H9 (cell line): ENCODE results near the gene CDH26. TPM values are rescaled to one million over a fixed set of nuclear protein-coding genes. Genes with fewer than 3 reads are reported as not detected.

Experiments
- DNase-seq: peaks from one replicate; pipeline ENCODE4 v3.0.0-alpha.2; 2017
- H2AFZ ChIP-seq: one replicate; pipeline ENCODE4 v1.6.1; 2013; ENCODE audit warnings: mild to moderate bottlenecking, low read length, control low read depth, moderate library complexity
- H2AK5ac ChIP-seq: 2 replicates; pipeline ENCODE4 v1.6.1; 2013; ENCODE audit warnings: low read length, control low read depth, mixed read lengths; ENCODE audit not compliant: insufficient read length
- H2BK120ac ChIP-seq: one replicate; pipeline ENCODE4 v1.6.1; 2013; ENCODE audit warnings: low read depth, mild to moderate bottlenecking, low read length, control low read depth, inconsistent platforms; ENCODE audit not compliant: poor library complexity, severe bottlenecking
- H2BK12ac ChIP-seq: 2 replicates; pipeline ENCODE4 v1.6.1; 2013; ENCODE audit warnings: low read length, control low read depth, mixed read lengths, low read depth; ENCODE audit not compliant: insufficient read length
- H2BK15ac ChIP-seq: 2 replicates; pipeline ENCODE4 v1.6.1; 2013; ENCODE audit warnings: low read depth, low read length, control low read depth
- H2BK20ac ChIP-seq: one replicate; pipeline ENCODE4 v1.6.1; 2013; ENCODE audit warnings: low read depth, mild to moderate bottlenecking, low read length, control low read depth, inconsistent platforms; ENCODE audit not compliant: poor library complexity, severe bottlenecking
- H2BK5ac ChIP-seq: 2 replicates; pipeline ENCODE4 v1.6.1; 2013; ENCODE audit warnings: low read length, control low read depth, mixed read lengths; ENCODE audit not compliant: insufficient read length
- H3K14ac ChIP-seq: 2 replicates; pipeline ENCODE4 v1.6.1; 2013; ENCODE audit warnings: low read length, control low read depth; ENCODE audit not compliant: insufficient read depth
- H3K18ac ChIP-seq: 2 replicates; pipeline ENCODE4 v1.6.1; 2013; ENCODE audit warnings: low read depth, mild to moderate bottlenecking, mixed read lengths, low read length, control low read depth; ENCODE audit not compliant: insufficient read length
- H3K23ac ChIP-seq: 2 replicates; pipeline ENCODE4 v1.6.1; 2013; ENCODE audit warnings: low read length, control low read depth, mixed read lengths, low read depth; ENCODE audit not compliant: insufficient read length
- H3K23me2 ChIP-seq: 2 replicates; pipeline ENCODE4 v1.6.1; 2013; ENCODE audit warnings: low read depth, mild to moderate bottlenecking, mixed read lengths, low read length, control low read depth; ENCODE audit not compliant: insufficient read length, poor library complexity, severe bottlenecking
- H3K27ac ChIP-seq: 2 replicates; pipeline ENCODE4 v1.5.1; 2013; ENCODE audit warnings: low read length, control low read depth, mixed read lengths, low read depth; ENCODE audit not compliant: insufficient read length
- H3K27me3 ChIP-seq: 2 replicates; pipeline ENCODE4 v1.6.1; 2013; ENCODE audit warnings: low read length, control low read depth, inconsistent platforms; ENCODE audit not compliant: insufficient read depth
- H3K4ac ChIP-seq: 2 replicates; pipeline ENCODE4 v1.6.1; 2013; ENCODE audit warnings: low read depth, mild to moderate bottlenecking, control low read depth, inconsistent platforms, low read length, moderate library complexity
- H3K4me1 ChIP-seq: 2 replicates; pipeline ENCODE4 v1.6.1; 2013; ENCODE audit warnings: low read length, control low read depth, inconsistent platforms; ENCODE audit not compliant: insufficient read depth
- H3K4me2 ChIP-seq: 2 replicates; pipeline ENCODE4 v1.6.1; 2013; ENCODE audit warnings: low read length, control low read depth, mixed read lengths; ENCODE audit not compliant: insufficient read length, insufficient read depth
- H3K56ac ChIP-seq: 2 replicates; pipeline ENCODE4 v1.6.1; 2013; ENCODE audit warnings: low read depth, mild to moderate bottlenecking, mixed read lengths, low read length, control low read depth; ENCODE audit not compliant: insufficient read length
- H3K79me1 ChIP-seq: 2 replicates; pipeline ENCODE4 v1.6.1; 2013; ENCODE audit warnings: low read depth, mild to moderate bottlenecking, moderate library complexity, low read length, control low read depth, inconsistent platforms; ENCODE audit not compliant: insufficient read depth, poor library complexity, severe bottlenecking
- H3K79me2 ChIP-seq: 2 replicates; pipeline ENCODE4 v1.6.1; 2013; ENCODE audit warnings: low read length, control low read depth, inconsistent platforms; ENCODE audit not compliant: insufficient read depth
- H3K9ac ChIP-seq: 2 replicates; pipeline ENCODE4 v1.6.1; 2013; ENCODE audit warnings: low read length, control low read depth, mixed read lengths; ENCODE audit not compliant: insufficient read length; ENCODE audit errors: extremely low read depth
- H3K9me3 ChIP-seq: one replicate; pipeline ENCODE4 v1.6.1; 2013; ENCODE audit warnings: low read depth, low read length, inconsistent platforms; ENCODE audit not compliant: control insufficient read depth
- H3T11ph ChIP-seq: one replicate; pipeline ENCODE4 v1.6.1; 2013; ENCODE audit warnings: mild to moderate bottlenecking, low read length, control low read depth, inconsistent platforms
- H4K20me1 ChIP-seq: one replicate; pipeline ENCODE4 v1.6.1; 2013; ENCODE audit not compliant: control insufficient read depth, insufficient read length, insufficient read depth
- H4K5ac ChIP-seq: 2 replicates; pipeline ENCODE4 v1.6.1; 2013; ENCODE audit warnings: low read depth, mild to moderate bottlenecking, mixed read lengths, low read length, control low read depth; ENCODE audit not compliant: insufficient read length
- H4K8ac ChIP-seq: replicated peaks from 2 replicates; pipeline ENCODE4 v1.6.1; 2013; ENCODE audit warnings: low read length, control low read depth, mixed read lengths, low read depth; ENCODE audit not compliant: insufficient read length
- H4K91ac ChIP-seq: 2 replicates; pipeline ENCODE4 v1.6.1; 2013; ENCODE audit warnings: low read depth, mild to moderate bottlenecking, moderate library complexity, mixed read lengths, low read length, control low read depth; ENCODE audit not compliant: insufficient read length
- H3K27ac Mint-ChIP-seq, 3 experiments: 2 replicates in 2 of 3; 3 replicates in 1 of 3; pipeline ENCODE4 v1.8.0; 2020 to 2021; ENCODE audit warnings: mixed read lengths in 3 of 3, mild to moderate bottlenecking in 1 of 3, moderate library complexity in 1 of 3
- H3K27me3 Mint-ChIP-seq: 2 replicates; pipeline ENCODE4 v1.8.0; 2021; ENCODE audit warnings: low read depth, mild to moderate bottlenecking, moderate library complexity, mixed read lengths
- H3K36me3 Mint-ChIP-seq, 3 experiments: 2 replicates in 2 of 3; 3 replicates in 1 of 3; pipeline ENCODE4 v1.8.0; 2020 to 2021; ENCODE audit warnings: low read depth in 3 of 3, mixed read lengths in 3 of 3; ENCODE audit not compliant: insufficient read depth in 1 of 3
- H3K4me1 Mint-ChIP-seq, 2 experiments: 2 replicates each; pipeline ENCODE4 v1.8.0; 2020; ENCODE audit warnings: mixed read lengths in 2 of 2
- H3K4me3 Mint-ChIP-seq, 2 experiments: 2 replicates in 1 of 2; 3 replicates in 1 of 2; pipeline ENCODE4 v1.8.0; 2020 to 2021; ENCODE audit warnings: mild to moderate bottlenecking in 2 of 2, mixed read lengths in 2 of 2, moderate library complexity in 1 of 2
- H3K9me3 Mint-ChIP-seq, 2 experiments: 2 replicates in 1 of 2; 3 replicates in 1 of 2; pipeline ENCODE4 v1.8.0; 2020; ENCODE audit warnings: mild to moderate bottlenecking in 2 of 2, mixed read lengths in 2 of 2, moderate library complexity in 1 of 2
- CTCF ChIP-seq: fragments of 200-600 bp; sonication (generic); conservative IDR thresholded peaks from 3 replicates; pipeline ENCODE4 v1.8.0; 2021; ENCODE audit warnings: antibody characterized with exemption, mild to moderate bottlenecking
- WGBS: extraction: QIAGEN DNeasy Blood & Tissue Kit; methylation state at CpG from one replicate; pipeline ENCODE4 v1.1.7; 2013; ENCODE audit warnings: missing lambda C conversion rate, low lambda C conversion rate, mixed read lengths; ENCODE audit not compliant: insufficient read length; ENCODE audit errors: extremely low coverage; 5-methylcytosine and 5-hydroxymethylcytosine counted together
- total RNA-seq: library from RNA; stranded (reverse); gene quantifications from 2 replicates; pipeline ENCODE4 v1.2.1, GENCODE V29; 2021

The CDH26 gene
- total RNA-seq, 1 experiment from 2014 or later, result 0.79 TPM

GRCh38 chr20:59938221-59938620 is 20.0 kb upstream of the CDH26 start:
- no peak overlapping the region for H2BK120ac ChIP-seq
- no peak overlapping the region for H3K27ac Mint-ChIP-seq

More at GRCh38 chr20:59938221-59938620, 20.0 kb upstream of the CDH26 start:
- H3K27me3 Mint-ChIP-seq, result peaks cover 40% of the 10 kb centered on the region
- H3K27me3 ChIP-seq, result peaks cover 10% of the 10 kb centered on the region; the same call in 1 of the 2 replicates
- no peaks in the 10 kb centered on the region for H3K79me1 ChIP-seq
- no peak overlapping the region for H3K14ac ChIP-seq
- H2BK20ac ChIP-seq, result no peak overlapping the region
- H4K8ac ChIP-seq, result no peak overlapping the region
- no peak overlapping the region for H2BK5ac ChIP-seq
- no peak overlapping the region for H3K23ac ChIP-seq
- no peak overlapping the region for H4K5ac ChIP-seq
- WGBS, result no CpG with 5 or more reads among the region's 4 CpGs
- no peak overlapping the region for H2BK15ac ChIP-seq
- H3K4me1 Mint-ChIP-seq, result peaks cover 8 to 11% of the 10 kb centered on the region in 2 experiments
- peaks cover 6% of the 10 kb centered on the region in 2 experiments; a peak in 3 of 5 replicates for H3K9me3 Mint-ChIP-seq
- H2AFZ ChIP-seq, result no peak overlapping the region
- no peak for DNase-seq
- no peaks in the 10 kb centered on the region for H3K79me2 ChIP-seq
- no peaks in the 10 kb centered on the region for H4K20me1 ChIP-seq
- TF ChIP-seq CTCF, result no peak
- H3K4ac ChIP-seq, result no peak overlapping the region
- no peak overlapping the region for H2BK12ac ChIP-seq
- H3K4me1 ChIP-seq, result no peaks in the 10 kb centered on the region
- H3T11ph ChIP-seq, result no peak overlapping the region
- no peak overlapping the region for H2AK5ac ChIP-seq
- no peaks in the 10 kb centered on the region for H3K9me3 ChIP-seq
- peaks cover 9% of the 10 kb centered on the region for H3K23me2 ChIP-seq
- no peak overlapping the region for H3K27ac ChIP-seq
- H4K91ac ChIP-seq, result no peak overlapping the region
- no peak overlapping the region for H3K18ac ChIP-seq
- H3K4me2 ChIP-seq, result no peak overlapping the region
- no peak overlapping the region for H3K56ac ChIP-seq
- H3K4me3 Mint-ChIP-seq, result peak overlapping the region in 1 of 2 experiments; percentile 67; a peak in 2 of 5 replicates
- peaks cover 8 to 15% (median 11%) of the 10 kb centered on the region in 3 experiments for H3K36me3 Mint-ChIP-seq
- no peak overlapping the region for H3K9ac ChIP-seq
